Ammon's horn (tissue), 1 donor: Measurements from ENCODE around the gene COL4A1.
"Not testable (repeated sequence)": the region's sequence is repeated elsewhere in the genome, so short reads cannot be mapped to it uniquely, and the experiment has no call there.

Source experiments
- DNase-seq: peaks from one replicate; pipeline ENCODE4 v3.0.0-alpha.2; 2016; ENCODE audit warnings: low spot score

COL4A1 gene

DNA sequence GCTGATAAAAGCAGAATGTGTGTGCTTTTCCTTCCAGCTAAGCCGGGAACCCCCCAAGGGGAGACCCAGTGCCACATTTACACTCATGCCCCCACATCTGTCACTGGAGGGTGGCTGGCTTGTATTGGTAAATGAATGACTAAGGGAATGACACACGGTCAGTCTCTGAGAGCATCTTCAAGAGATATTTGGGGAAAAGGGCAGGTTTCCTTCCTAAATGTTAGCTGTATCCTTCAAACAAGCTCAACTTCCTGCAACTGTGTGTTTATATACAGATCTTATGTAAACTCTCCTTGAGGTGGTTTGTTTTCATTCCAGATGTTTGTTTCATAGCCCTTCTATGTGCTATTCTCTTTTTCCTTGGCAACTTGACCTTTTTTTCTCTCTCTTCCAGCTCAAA is 192.6 kb downstream of the COL4A1 start:
- no peak for DNase-seq

DNA sequence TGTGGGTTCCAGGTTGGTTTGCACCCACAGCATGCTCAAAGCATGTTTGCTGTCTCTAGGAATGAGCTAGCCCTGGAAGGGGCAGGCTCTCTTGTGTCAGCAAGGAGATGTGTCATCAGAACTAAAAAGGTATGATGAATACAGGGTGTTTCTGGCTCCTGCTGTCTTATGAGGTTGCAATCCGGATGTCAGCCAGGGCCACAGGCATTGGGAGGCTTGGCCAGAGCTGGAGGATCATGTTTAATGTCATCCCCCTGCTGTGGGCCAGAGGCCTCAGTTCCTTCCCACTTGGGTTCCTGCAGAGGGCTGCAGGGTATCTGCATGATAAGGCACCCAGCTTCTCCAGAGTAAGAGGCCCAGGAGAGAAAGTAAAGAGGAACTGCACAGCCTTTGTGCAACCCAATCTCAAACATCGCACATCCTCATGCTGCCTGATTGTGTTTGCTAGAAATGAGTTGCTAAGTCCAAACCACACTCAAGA is 193.6 kb downstream of the COL4A1 start:
- DNase-seq: no peak

DNA sequence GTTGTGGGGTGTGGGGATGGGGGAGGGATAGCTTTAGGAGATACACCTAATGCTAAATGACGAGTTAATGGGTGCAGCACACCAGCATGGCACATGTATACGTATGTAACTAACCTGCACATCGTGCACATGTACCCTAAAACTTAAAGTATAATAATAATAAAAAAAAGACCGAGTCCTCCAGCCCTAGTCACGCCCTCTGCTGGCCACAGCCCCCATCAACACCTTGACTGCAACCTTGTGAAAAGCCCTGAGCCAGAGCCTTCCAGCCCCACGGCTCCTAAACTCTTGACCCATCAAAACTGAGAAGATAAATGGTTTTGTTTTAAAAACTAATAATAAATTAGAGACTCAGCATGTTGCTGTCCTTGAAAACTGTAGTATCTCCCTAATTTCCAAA is 194.6 kb downstream of the COL4A1 start:
- DNase-seq: not testable (repeated sequence)

DNA sequence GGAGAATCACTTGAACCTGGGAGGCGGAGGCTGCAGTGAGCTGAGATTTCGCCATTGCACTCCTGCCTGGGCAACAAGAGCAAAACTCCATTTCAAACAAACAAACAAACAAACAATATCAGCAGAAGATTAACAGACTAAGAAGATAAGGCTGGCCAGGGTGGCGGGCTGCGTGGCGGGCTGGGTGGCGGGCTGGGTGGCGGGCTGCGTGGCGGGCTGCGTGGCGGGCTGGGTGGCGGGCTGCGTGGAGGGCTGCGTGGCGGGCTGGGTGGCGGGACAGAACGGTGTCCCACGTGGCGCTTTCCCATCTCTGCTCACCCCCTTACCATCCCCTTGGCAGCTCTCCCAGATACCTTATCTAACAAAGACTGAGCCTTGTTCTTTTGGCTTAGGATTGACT is 196.2 kb downstream of the COL4A1 start:
- no peak for DNase-seq

DNA sequence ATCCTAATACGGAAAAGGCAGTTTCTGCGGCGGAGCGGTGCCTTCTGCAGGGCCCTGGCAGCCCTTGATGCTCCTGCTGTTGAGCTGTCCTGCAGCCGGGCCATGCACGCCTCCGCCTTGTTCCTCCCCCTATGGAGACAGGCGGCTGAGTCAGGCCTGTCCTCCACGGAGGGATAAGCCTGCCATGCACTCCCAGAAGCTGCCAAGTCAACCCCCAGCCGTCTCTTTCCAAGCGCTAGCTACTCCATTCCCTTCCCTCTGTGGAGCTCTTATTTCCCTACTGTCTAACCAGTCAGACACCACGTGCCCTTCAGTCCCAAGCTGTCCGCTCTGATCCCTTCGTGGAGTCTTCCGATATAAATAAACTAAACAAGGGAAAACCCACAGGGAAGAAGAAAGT is 197.0 kb downstream of the COL4A1 start:
- peak; percentile 73 for DNase-seq

DNA sequence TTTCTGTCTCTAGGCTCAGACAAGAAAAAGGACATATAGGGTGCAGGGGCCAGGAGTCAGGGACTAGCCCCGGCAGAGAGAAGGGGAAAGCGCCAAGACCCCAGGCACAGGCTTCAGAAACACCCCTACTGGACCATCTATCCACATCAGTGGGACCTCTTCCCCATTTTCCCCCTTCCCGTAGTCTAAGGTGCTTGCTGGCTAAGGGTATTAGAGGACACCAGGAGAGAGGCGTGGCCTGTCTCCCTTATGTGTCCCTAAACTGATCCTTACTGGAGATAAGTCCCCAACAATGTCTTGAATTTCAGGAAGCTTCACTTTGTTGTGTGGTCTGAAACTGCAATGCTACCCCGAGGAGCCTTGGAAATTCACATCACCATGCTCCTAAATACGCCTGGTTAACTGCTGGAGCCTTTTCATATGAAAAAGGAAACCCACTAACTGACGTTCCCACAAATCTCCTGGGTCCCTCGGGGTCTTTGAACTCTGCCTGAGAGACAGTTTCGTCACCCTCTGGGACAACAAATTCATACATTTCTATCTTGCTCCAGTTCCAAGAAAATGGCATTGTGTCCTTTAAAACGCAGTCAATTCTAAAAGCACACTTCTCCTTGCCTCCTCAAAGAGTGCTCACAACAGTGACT is 197.7 kb downstream of the COL4A1 start:
- DNase-seq: no peak

DNA sequence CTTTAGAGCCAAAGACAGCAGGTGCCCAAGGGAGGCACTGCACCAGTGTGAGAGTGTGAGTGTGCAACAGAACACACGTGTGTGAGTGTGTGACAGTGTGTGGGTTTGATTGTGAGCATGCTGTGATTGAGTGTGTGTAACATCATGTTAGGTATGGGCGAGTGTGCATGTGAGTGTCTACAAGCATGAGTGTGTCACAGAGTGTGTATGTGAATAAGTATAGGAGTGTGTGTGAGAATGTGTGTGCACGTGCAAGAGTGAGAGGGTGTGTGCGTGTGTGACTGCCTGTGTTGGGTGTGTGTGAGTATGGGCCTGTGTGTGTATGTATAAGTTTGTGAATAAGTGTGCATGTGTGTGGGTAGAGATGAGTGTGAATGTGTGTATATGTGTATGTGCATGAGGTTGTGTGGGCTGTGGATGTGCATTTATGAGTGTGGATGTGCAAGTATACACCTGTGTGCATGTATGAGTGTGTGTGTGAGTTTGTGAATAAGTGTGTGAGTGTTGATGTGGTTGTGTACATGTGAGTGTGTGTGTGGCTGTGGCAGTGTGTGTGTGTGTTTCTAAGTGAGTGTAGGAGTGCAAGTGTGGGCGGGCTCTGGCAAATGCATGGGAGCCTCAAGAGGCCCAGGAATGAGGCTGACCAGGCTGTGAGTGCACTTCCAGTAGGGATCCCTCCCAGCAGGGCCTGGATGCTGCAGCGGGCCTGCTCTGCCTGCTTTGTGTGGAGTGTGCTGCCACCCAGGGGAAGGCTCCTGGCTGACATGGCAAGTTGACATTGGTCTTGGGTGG is 198.4 kb downstream of the COL4A1 start:
- peak; percentile 91 for DNase-seq

DNA sequence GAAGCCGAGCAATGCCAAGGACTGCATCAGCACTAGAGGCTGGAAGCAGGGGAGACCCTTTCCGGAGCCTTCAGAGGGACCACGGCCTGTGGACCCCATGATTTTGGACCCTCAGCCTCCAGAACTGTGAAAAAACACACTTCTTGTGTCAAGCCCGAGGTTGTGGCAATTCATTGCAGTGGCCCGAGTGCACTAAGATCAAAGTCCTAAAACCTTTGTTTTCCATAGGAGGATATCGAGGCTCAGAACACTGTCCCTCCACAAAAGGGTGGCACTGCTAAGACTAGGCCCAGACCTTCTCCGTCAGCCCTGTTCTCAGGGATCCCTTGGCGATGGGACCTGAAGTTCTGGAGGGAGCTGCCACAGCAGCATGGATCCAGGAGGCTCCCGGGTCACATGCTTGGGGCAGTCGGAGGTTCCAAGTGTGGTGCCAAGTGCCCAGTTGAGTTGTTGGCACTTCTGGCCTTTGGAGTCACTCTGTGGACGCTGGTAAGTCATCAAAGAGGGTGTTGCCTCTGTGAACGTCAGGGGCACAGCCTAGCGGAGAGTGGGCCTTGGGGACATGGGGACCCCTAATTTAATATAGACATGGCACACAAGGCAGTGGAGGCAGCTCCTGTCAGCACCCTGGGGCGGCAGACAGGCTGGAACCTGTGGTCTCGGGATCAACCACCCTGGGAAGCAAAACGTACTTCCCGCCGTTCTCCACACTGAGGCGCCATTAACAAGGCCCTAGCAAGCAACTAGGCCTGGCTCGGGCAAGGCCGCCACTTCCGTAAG is 199.2 kb downstream of the COL4A1 start:
- DNase-seq: no peak

DNA sequence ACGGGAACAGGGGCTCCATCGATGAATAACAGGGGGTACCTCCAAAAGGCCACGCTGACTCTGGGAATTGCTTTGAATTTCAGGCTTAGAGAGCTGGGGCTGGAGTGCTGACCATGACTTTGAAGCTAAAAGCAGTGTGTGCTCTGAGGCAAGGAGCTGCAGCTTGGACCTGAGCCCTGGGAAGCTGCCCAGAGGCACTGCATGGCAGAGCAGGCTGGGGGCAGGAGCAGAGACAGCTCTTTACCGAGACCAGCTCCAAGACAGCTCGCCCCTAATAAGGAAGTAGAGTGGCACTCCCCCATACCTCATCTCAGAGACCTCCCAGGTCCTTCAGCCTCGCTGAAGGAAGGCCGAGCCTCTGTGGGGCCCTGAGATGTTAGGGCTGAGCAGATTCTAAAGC is 200.2 kb downstream of the COL4A1 start:
- peak; percentile 68 for DNase-seq

DNA sequence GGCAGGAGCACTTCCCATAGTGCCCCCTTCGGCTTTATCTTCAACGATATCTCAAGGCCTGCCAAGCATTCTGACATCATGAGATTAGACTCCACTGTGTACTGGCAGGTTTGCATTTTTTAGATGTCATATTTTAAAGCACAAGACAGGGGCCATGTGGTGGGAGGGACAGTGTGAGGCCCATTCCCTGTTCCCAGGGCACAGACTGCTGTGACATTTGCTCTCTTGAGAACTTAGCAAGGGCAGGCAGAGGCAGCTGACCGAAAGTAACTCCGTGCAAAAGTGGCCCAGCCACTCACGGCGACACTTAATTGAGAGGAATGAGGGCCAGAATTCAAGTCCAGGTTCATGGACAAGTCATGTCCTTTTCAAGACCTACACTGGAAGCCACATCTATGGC is 201.8 kb downstream of the COL4A1 start:
- DNase-seq: no peak

DNA sequence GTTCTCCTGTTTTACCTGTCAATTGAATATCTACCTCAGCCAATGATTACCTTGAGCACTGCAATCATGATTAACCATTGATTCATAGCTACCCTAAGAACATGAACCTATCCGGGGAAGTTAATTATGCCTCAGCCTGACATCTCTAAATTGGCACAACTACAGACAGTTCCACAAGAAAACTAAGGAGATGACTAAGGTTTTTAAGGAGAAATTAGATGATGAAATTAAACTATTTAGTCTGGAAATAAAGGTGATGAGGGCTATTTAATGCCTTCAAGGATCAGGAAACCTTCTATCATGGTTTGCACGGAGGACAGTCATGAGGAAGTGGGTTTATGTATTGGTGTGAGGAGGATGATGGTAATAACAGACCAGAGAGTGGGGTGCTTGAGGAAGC is 203.4 kb downstream of the COL4A1 start:
- DNase-seq: no peak

DNA sequence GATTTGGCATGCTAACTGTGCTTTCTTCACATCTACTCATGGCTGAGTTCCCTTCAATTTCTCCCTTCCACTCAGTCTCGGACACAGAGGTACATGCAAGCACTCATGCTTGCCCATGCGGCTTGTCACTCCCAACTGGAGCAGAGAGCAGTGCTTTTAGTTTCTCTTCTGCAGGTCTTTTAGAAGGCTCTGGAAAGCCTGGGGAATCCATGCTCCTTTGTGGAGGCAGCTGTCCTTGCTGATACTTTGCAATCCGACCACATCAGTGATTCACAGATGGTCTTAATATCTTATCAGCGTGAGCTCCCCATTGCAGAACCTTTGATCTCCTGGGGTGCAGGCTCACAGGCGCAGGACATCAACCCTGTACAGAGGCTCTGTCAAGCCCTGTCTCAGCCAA is 203.9 kb downstream of the COL4A1 start:
- no peak for DNase-seq

DNA sequence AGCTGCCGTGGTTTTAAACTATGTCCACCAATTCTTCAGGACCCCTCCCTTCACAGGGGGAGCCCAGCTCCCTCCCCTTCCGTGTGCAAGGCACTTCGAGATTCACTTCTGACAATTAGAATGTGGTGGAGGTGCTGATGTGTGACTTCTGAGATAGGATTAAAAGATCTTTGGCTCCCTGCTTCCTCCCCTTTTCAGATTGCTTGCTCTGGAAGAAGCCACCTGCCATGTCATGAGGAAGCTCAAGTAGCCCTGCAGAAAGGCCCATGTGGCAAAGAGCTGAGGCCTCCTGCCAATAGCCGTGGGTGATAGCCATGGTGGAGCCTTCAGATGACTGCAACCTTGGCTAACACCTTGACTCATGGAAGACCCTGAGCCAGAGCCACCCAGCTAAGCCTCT is 204.9 kb downstream of the COL4A1 start:
- DNase-seq: no peak

DNA sequence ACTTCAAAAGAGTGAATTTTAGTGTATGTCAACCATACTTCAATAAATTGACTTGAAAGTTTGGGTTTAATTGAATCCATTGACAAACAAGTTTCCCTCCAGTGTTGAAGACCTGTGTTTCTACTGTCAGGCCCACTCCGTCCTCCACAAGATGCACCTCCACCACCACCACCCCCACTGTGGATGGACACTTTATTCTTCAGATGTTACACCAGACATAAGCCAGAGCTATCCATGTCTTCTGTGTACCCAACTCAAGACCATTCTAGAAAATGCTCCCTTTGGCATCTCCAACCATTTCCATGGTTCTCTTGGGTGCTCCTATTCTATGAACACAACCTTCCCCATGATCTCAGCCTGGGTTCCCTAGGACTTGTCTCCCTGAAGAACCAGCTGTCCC is 207.0 kb downstream of the COL4A1 start:
- DNase-seq: no peak
